B cell (primary cell): ENCODE results near the gene MCF2L. TPM values are rescaled to one million over a fixed set of nuclear protein-coding genes. Genes with fewer than 3 reads are reported as not detected.

Experiments
- ATAC-seq: fragments of 200-7000 bp; cut with Tn5 transposase; one replicate; pipeline ENCODE4 v1.10.0; 2021; ENCODE audit warnings: low read depth, mild to moderate bottlenecking, moderate number of reproducible peaks, moderate library complexity
- CTCF ChIA-PET: fragments of 350-600 bp; sonication (Branson Sonifier 250); formaldehyde crosslinking; loops from one replicate; lab custom pipeline; 2021; ENCODE audit warnings: antibody characterized with exemption, inconsistent platforms; lab: Charles Lee
- POLR2A ChIA-PET: fragments of 350-600 bp; sonication (Branson Sonifier 250); formaldehyde crosslinking; loops from one replicate; lab custom pipeline; 2021; ENCODE audit warnings: antibody characterized with exemption; lab: Charles Lee
- DNase-seq: peaks from one replicate; pipeline ENCODE4 v3.0.0; 2013
- H2AFZ ChIP-seq: 2 replicates; pipeline ENCODE4 v1.6.1; 2012; ENCODE audit warnings: mild to moderate bottlenecking, low read depth, low read length; ENCODE audit not compliant: insufficient read depth, poor library complexity, severe bottlenecking
- H3K27ac ChIP-seq, 2 donors: 1 replicate in 1 of 2; 2 replicates in 1 of 2; pipeline ENCODE4 v1.5.1; 2012 to 2013; ENCODE audit warnings: low read length in 2 of 2, mild to moderate bottlenecking in 2 of 2, moderate library complexity in 1 of 2
- H3K27me3 ChIP-seq, 4 experiments: fragments of 200-600 bp in 1 of 4; sonication (generic) in 1 of 4; replicated peaks in 1 of 4; 1 replicate in 2 of 4; 2 replicates in 2 of 4; pipeline versions ENCODE4 v1.6.1 to v1.7.0; 2013 to 2016; ENCODE audit warnings: low read length in 3 of 4, mild to moderate bottlenecking in 2 of 4, mixed read lengths in 1 of 4, moderate library complexity in 1 of 4; ENCODE audit not compliant: insufficient read depth in 4 of 4, control insufficient read depth in 3 of 4; ENCODE audit errors: control extremely low read depth in 1 of 4
- H3K36me3 ChIP-seq, 2 experiments: replicated peaks in 1 of 2; 1 replicate in 1 of 2; 2 replicates in 1 of 2; pipeline versions ENCODE4 v1.6.1 to v1.7.1; 2013; ENCODE audit warnings: low read length in 1 of 2; ENCODE audit not compliant: insufficient read depth in 2 of 2, control insufficient read depth in 1 of 2; ENCODE audit errors: control extremely low read depth in 1 of 2, extremely low read depth in 1 of 2
- H3K4me1 ChIP-seq, 2 donors: fragments of 200-600 bp in 1 of 2; sonication (generic) in 1 of 2; 1 replicate in 1 of 2; 2 replicates in 1 of 2; pipeline versions ENCODE4 v1.5.1 to v1.6.1; 2013 to 2017; ENCODE audit warnings: low read length in 2 of 2; ENCODE audit not compliant: control insufficient read depth in 2 of 2, insufficient read depth in 2 of 2
- H3K4me2 ChIP-seq: replicated peaks from 2 replicates; pipeline ENCODE3; 2012; ENCODE audit warnings: mild to moderate bottlenecking, low read depth, low read length; ENCODE audit not compliant: poor library complexity, severe bottlenecking
- H3K4me3 ChIP-seq, 5 experiments: fragments of 200-600 bp in 1 of 5; sonication (generic) in 1 of 5; 1 replicate in 3 of 5; 2 replicates in 2 of 5; pipeline versions ENCODE4 v1.5.1 to v1.7.0; 2011 to 2016; ENCODE audit warnings: low read length in 4 of 5, mild to moderate bottlenecking in 4 of 5, low read depth in 2 of 5, control low read depth in 1 of 5, moderate library complexity in 1 of 5; ENCODE audit not compliant: insufficient read depth in 1 of 5; ENCODE audit errors: control extremely low read depth in 1 of 5, extremely low read depth in 1 of 5
- H3K79me2 ChIP-seq: fragments of 200-600 bp; sonication (generic); one replicate; pipeline ENCODE4 v1.6.0; 2016; ENCODE audit warnings: low read length; ENCODE audit not compliant: control insufficient read depth, insufficient read depth
- H3K9ac ChIP-seq: fragments of 200-600 bp; sonication (generic); 2 replicates; pipeline ENCODE4 v1.6.1; 2017; ENCODE audit warnings: mild to moderate bottlenecking, low read length, moderate library complexity
- H3K9me3 ChIP-seq, 3 donors: one replicate each; pipeline versions ENCODE4 v1.6.1 to v1.7.1; 2013; ENCODE audit warnings: low read length in 2 of 3; ENCODE audit not compliant: control insufficient read depth in 2 of 3, insufficient read depth in 1 of 3; ENCODE audit errors: control extremely low read depth in 1 of 3
- H4K20me1 ChIP-seq: 2 replicates; pipeline ENCODE4 v1.6.0; 2012; ENCODE audit warnings: mild to moderate bottlenecking, low read length; ENCODE audit not compliant: insufficient read depth, control insufficient read depth, poor library complexity, severe bottlenecking
- H3K27ac Mint-ChIP-seq: one replicate; pipeline ENCODE4 v1.8.0; 2021; ENCODE audit warnings: mixed read lengths
- H3K27me3 Mint-ChIP-seq: one replicate; pipeline ENCODE4 v1.8.0; 2021; ENCODE audit warnings: mixed read lengths
- H3K4me1 Mint-ChIP-seq: one replicate; pipeline ENCODE4 v1.8.0; 2021; ENCODE audit warnings: mixed read lengths
- H3K4me3 Mint-ChIP-seq: one replicate; pipeline ENCODE4 v1.8.0; 2021; ENCODE audit warnings: mixed read lengths
- H3K9me3 Mint-ChIP-seq: one replicate; pipeline ENCODE4 v1.8.0; 2022; ENCODE audit warnings: mixed read lengths; ENCODE audit not compliant: insufficient read depth
- CTCF ChIP-seq: fragments of 200-600 bp; IDR thresholded peaks from one replicate; pipeline ENCODE4 v1.8.0; 2022; ENCODE audit warnings: antibody characterized with exemption, mild to moderate bottlenecking
- EZH2 ChIP-seq: IDR thresholded peaks from 2 replicates; pipeline ENCODE4 v1.6.1; 2012; ENCODE audit warnings: borderline replicate concordance, low read depth, mild to moderate bottlenecking, moderate library complexity, low read length; ENCODE audit not compliant: insufficient read depth, poor library complexity, severe bottlenecking
- WGBS: methylation state at CpG from one replicate; pipeline ENCODE4 v1.1.5; 2013; ENCODE audit warnings: missing lambda C conversion rate; ENCODE audit not compliant: insufficient coverage; 5-methylcytosine and 5-hydroxymethylcytosine counted together
- intact Hi-C: fragments of 100-400 bp; cut with micrococcal nuclease; formaldehyde crosslinking; loops from one replicate; pipeline ENCODE4 v1.10.0; 2022
- polyA plus RNA-seq: library from polyadenylated mRNA; depleted of rRNA; stranded (reverse); fragments of >200 nt; gene quantifications from 2 replicates; pipeline ENCODE4 v1.2.3, GENCODE V29; 2012
- total RNA-seq, 2 donors: library from RNA; stranded (reverse); fragments of 120-200 nt in 1 of 2; gene quantifications; 1 replicate in 1 of 2; 2 replicates in 1 of 2; pipeline versions ENCODE4 v1.2.3 to v1.2.4, GENCODE V29; 2013 to 2022

The MCF2L gene
- total and polyA plus RNA-seq, 2 donors (not counting 1 experiment from before 2014, with no cell fraction given): 3.7 to 8.2 TPM

GRCh38 chr13:112997188-112998130 is 28.4 kb downstream of the MCF2L start:
- no peaks in the 10 kb centered on the region for H4K20me1 ChIP-seq
- 39% methylated on average over 21 of the region's 30 CpGs for WGBS
- CTCF ChIA-PET: no interaction called here
- no peaks in the 10 kb centered on the region for H3K4me1 ChIP-seq
- DNase-seq (no peak), ATAC-seq (no peak)
- H3K27ac Mint-ChIP-seq: no peak overlapping the region
- H3K79me2 ChIP-seq: no peaks in the 10 kb centered on the region
- POLR2A ChIA-PET: no interaction called here
- H3K9me3 ChIP-seq: no peaks in the 10 kb centered on the region
- no peak overlapping the region for H2AFZ ChIP-seq
- H3K27me3 Mint-ChIP-seq: peaks cover 11% of the 10 kb centered on the region
- no peak overlapping the region for H3K4me3 ChIP-seq
- peaks cover 5% of the 10 kb centered on the region for H3K4me1 Mint-ChIP-seq
- no peak overlapping the region for H3K4me2 ChIP-seq
- TF ChIP-seq CTCF (no peak), EZH2 (no peak)
- intact Hi-C loops: no loop called here
- H3K9ac ChIP-seq: no peak overlapping the region
- H3K27me3 ChIP-seq: peaks cover 0 to 3% (median 0%) of the 10 kb centered on the region in 4 experiments
- no peak overlapping the region for H3K27ac ChIP-seq
- H3K4me3 Mint-ChIP-seq: no peak overlapping the region
- no peaks in the 10 kb centered on the region for H3K36me3 ChIP-seq
- H3K9me3 Mint-ChIP-seq: no peaks in the 10 kb centered on the region
